ENCODE results near the gene GDF9. TPM values are rescaled to one million over a fixed set of nuclear protein-coding genes. Genes with fewer than 3 reads are reported as not detected.

GDF9 gene
- total and polyA plus RNA-seq, 10 of the 15 experiments (the other 5 are each of a cell fraction or from before 2014, with no cell fraction given) = 0.11 to 1.5 (median 0.34) TPM

DNA sequence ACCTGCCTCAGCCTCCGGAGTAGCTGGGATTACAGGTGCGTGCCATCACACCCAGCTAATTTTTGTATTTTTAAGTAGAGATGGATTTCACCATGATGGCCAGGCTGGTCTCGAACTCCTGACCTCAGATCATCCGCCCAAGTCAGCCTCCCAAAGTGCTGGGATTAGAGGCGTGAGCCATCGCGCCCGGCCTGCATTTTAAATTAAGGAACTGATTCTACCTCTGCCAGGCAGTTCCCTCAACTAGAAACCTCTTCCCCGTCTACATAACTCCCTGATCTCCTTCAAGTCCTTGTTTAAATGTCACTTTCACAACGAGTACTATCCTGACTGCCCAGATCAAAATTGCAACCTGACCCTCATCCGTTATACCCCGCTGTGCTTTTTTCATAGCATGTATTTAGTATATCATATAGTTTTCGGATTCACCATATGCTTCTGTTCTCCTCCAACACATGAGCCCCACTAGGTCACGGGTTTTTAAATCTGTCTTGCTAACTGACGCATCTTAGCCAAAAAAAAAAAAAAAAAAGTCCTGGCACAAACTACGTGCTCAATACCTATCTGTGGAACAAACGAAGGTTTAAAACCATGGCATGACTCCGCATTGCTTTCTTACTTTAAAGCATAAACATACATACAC, 54.0 kb downstream of the GDF9 start (continued):
- TF ChIP-seq, protein P1, sequence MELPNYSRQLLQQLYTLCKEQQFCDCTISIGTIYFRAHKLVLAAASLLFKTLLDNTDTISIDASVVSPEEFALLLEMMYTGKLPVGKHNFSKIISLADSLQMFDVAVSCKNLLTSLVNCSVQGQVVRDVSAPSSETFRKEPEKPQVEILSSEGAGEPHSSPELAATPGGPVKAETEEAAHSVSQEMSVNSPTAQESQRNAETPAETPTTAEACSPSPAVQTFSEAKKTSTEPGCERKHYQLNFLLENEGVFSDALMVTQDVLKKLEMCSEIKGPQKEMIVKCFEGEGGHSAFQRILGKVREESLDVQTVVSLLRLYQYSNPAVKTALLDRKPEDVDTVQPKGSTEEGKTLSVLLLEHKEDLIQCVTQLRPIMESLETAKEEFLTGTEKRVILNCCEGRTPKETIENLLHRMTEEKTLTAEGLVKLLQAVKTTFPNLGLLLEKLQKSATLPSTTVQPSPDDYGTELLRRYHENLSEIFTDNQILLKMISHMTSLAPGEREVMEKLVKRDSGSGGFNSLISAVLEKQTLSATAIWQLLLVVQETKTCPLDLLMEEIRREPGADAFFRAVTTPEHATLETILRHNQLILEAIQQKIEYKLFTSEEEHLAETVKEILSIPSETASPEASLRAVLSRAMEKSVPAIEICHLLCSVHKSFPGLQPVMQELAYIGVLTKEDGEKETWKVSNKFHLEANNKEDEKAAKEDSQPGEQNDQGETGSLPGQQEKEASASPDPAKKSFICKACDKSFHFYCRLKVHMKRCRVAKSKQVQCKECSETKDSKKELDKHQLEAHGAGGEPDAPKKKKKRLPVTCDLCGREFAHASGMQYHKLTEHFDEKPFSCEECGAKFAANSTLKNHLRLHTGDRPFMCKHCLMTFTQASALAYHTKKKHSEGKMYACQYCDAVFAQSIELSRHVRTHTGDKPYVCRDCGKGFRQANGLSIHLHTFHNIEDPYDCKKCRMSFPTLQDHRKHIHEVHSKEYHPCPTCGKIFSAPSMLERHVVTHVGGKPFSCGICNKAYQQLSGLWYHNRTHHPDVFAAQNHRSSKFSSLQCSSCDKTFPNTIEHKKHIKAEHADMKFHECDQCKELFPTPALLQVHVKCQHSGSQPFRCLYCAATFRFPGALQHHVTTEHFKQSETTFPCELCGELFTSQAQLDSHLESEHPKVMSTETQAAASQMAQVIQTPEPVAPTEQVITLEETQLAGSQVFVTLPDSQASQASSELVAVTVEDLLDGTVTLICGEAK (IDR thresholded peaks at IDR 0.05; ENCODE audit: borderline replicate concordance) = no peak
- TF ChIP-seq NR2C2 (IDR thresholded peaks at IDR 0.05; ENCODE audit: borderline replicate concordance, control insufficient read depth, insufficient read length, low read depth) (no peak), MEF2B (IDR thresholded peaks at IDR 0.05; ENCODE audit: partially characterized antibody, poor library complexity, severe bottlenecking) (no peak), BACH1 (IDR thresholded peaks at IDR 0.05; ENCODE audit: borderline replicate concordance) (no peak), ZNF217 (IDR thresholded peaks at IDR 0.05) (no peak)
- TF ChIP-seq, protein P2, sequence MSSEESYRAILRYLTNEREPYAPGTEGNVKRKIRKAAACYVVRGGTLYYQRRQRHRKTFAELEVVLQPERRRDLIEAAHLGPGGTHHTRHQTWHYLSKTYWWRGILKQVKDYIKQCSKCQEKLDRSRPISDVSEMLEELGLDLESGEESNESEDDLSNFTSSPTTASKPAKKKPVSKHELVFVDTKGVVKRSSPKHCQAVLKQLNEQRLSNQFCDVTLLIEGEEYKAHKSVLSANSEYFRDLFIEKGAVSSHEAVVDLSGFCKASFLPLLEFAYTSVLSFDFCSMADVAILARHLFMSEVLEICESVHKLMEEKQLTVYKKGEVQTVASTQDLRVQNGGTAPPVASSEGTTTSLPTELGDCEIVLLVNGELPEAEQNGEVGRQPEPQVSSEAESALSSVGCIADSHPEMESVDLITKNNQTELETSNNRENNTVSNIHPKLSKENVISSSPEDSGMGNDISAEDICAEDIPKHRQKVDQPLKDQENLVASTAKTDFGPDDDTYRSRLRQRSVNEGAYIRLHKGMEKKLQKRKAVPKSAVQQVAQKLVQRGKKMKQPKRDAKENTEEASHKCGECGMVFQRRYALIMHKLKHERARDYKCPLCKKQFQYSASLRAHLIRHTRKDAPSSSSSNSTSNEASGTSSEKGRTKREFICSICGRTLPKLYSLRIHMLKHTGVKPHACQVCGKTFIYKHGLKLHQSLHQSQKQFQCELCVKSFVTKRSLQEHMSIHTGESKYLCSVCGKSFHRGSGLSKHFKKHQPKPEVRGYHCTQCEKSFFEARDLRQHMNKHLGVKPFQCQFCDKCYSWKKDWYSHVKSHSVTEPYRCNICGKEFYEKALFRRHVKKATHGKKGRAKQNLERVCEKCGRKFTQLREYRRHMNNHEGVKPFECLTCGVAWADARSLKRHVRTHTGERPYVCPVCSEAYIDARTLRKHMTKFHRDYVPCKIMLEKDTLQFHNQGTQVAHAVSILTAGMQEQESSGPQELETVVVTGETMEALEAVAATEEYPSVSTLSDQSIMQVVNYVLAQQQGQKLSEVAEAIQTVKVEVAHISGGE (CRISPR knock-in tag; IDR thresholded peaks at IDR 0.05) = no peak
- TF ChIP-seq, protein P3, sequence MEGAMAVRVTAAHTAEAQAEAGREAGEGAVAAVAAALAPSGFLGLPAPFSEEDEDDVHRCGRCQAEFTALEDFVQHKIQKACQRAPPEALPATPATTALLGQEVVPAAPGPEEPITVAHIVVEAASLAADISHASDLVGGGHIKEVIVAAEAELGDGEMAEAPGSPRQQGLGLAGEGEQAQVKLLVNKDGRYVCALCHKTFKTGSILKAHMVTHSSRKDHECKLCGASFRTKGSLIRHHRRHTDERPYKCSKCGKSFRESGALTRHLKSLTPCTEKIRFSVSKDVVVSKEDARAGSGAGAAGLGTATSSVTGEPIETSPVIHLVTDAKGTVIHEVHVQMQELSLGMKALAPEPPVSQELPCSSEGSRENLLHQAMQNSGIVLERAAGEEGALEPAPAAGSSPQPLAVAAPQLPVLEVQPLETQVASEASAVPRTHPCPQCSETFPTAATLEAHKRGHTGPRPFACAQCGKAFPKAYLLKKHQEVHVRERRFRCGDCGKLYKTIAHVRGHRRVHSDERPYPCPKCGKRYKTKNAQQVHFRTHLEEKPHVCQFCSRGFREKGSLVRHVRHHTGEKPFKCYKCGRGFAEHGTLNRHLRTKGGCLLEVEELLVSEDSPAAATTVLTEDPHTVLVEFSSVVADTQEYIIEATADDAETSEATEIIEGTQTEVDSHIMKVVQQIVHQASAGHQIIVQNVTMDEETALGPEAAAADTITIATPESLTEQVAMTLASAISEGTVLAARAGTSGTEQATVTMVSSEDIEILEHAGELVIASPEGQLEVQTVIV (IDR thresholded peaks at IDR 0.05; ENCODE audit: borderline replicate concordance, partially characterized antibody) = no peak

Small RNA genes lying within 50 kb of the gene (small RNA-seq; reads per million reads assigned to genes)
- gene RNA5SP192 = not detected

Other genes with a start within 250 kb of the GDF9 start
Only the 7 nearest of the 12 such genes appear.
- 3.4 and 4.4 TPM in 2 replicates for gene CCNI2, start 119.0 kb downstream of the GDF9 start, total RNA-seq (2014; rRNA removed)
- 2.2 and 3.1 TPM in 2 replicates for gene CCNI2, start 119.0 kb downstream of the GDF9 start, total RNA-seq (2014; rRNA removed; fragmentation: Illumina TruSeq; extraction: Trizol)
- 3.4 and 4.8 TPM in 2 replicates for gene CCNI2, start 119.0 kb downstream of the GDF9 start, total RNA-seq (2021)
- gene CCNI2, start 119.0 kb downstream of the GDF9 start, polyA plus RNA-seq (2011; rRNA removed) = 1.8 and 2.2 TPM in 2 replicates
- gene CCNI2, start 119.0 kb downstream of the GDF9 start, polyA plus RNA-seq (2014; fragmentation: Illumina TruSeq; extraction: Trizol) = 0.97 and 2.9 TPM in 2 replicates
- 1 to 10 TPM; 3.1 to 8.0 TPM for gene CCNI2, start 119.0 kb downstream of the GDF9 start, polyA plus RNA-seq (2014; fragmentation: Nextera tagmentation; extraction: Ambion mirVana)
- 2.9 and 4.6 TPM in 2 replicates for gene CCNI2, start 119.0 kb downstream of the GDF9 start, polyA plus RNA-seq (2014; rRNA removed)
- 1 to 10 TPM; 2.7 to 3.6 TPM for gene CCNI2, start 119.0 kb downstream of the GDF9 start, polyA plus RNA-seq (2016; fragmentation: Nextera tagmentation; extraction: Ambion mirVana)
- gene SEPTIN8, start 89.2 kb downstream of the GDF9 start, total RNA-seq (2014; rRNA removed) = 31.0 and 35.7 TPM in 2 replicates
- gene SEPTIN8, start 89.2 kb downstream of the GDF9 start, total RNA-seq (2014; rRNA removed; fragmentation: Illumina TruSeq; extraction: Trizol) = 26.5 and 27.8 TPM in 2 replicates
- 39.0 and 42.0 TPM in 2 replicates for gene SEPTIN8, start 89.2 kb downstream of the GDF9 start, total RNA-seq (2021)
- gene SEPTIN8, start 89.2 kb downstream of the GDF9 start, polyA plus RNA-seq (2011; rRNA removed) = 82.7 and 96.1 TPM in 2 replicates
- gene SEPTIN8, start 89.2 kb downstream of the GDF9 start, polyA plus RNA-seq (2014; fragmentation: Illumina TruSeq; extraction: Trizol) = 40.2 and 40.7 TPM in 2 replicates
- gene SEPTIN8, start 89.2 kb downstream of the GDF9 start, polyA plus RNA-seq (2014; fragmentation: Nextera tagmentation; extraction: Ambion mirVana) = 1 to 10 TPM; 6.1 to 7.6 TPM
- gene SEPTIN8, start 89.2 kb downstream of the GDF9 start, polyA plus RNA-seq (2014; rRNA removed) = 33.2 and 34.7 TPM in 2 replicates
- 10 to 100 TPM; 21.8 to 21.9 TPM for gene SEPTIN8, start 89.2 kb downstream of the GDF9 start, polyA plus RNA-seq (2016; fragmentation: Nextera tagmentation; extraction: Ambion mirVana)
- 0.05 TPM in 1 of 2 replicates, not detected in the other for gene SOWAHA, start 53.2 kb downstream of the GDF9 start, total RNA-seq (2014; rRNA removed)
- 0.04 TPM in 1 of 2 replicates, not detected in the other for gene SOWAHA, start 53.2 kb downstream of the GDF9 start, total RNA-seq (2014; rRNA removed; fragmentation: Illumina TruSeq; extraction: Trizol)
- gene SOWAHA, start 53.2 kb downstream of the GDF9 start, total RNA-seq (2021) = 0.10 TPM in 1 of 2 replicates, not detected in the other
- gene SOWAHA, start 53.2 kb downstream of the GDF9 start, polyA plus RNA-seq (2011; rRNA removed) = 0.37 TPM in 2 replicates
- 0.04 and 0.10 TPM in 2 replicates for gene SOWAHA, start 53.2 kb downstream of the GDF9 start, polyA plus RNA-seq (2014; fragmentation: Illumina TruSeq; extraction: Trizol)
- under 1 TPM in 1 of 2 experiments, not detected in 1; 0.02 TPM for gene SOWAHA, start 53.2 kb downstream of the GDF9 start, polyA plus RNA-seq (2014; fragmentation: Nextera tagmentation; extraction: Ambion mirVana)
- 0.05 TPM in 1 of 2 replicates, not detected in the other for gene SOWAHA, start 53.2 kb downstream of the GDF9 start, polyA plus RNA-seq (2014; rRNA removed)
- gene SOWAHA, start 53.2 kb downstream of the GDF9 start, polyA plus RNA-seq (2016; fragmentation: Nextera tagmentation; extraction: Ambion mirVana) = not detected
- 2.2 and 3.2 TPM in 2 replicates for gene SHROOM1, start 35.8 kb downstream of the GDF9 start, total RNA-seq (2014; rRNA removed)
- gene SHROOM1, start 35.8 kb downstream of the GDF9 start, total RNA-seq (2014; rRNA removed; fragmentation: Illumina TruSeq; extraction: Trizol) = 0.94 and 1.3 TPM in 2 replicates
- gene SHROOM1, start 35.8 kb downstream of the GDF9 start, total RNA-seq (2021) = 3.2 TPM in 2 replicates
- gene SHROOM1, start 35.8 kb downstream of the GDF9 start, polyA plus RNA-seq (2011; rRNA removed) = 3.2 and 3.5 TPM in 2 replicates
- gene SHROOM1, start 35.8 kb downstream of the GDF9 start, polyA plus RNA-seq (2014; fragmentation: Illumina TruSeq; extraction: Trizol) = 0.52 and 1.7 TPM in 2 replicates
- gene SHROOM1, start 35.8 kb downstream of the GDF9 start, polyA plus RNA-seq (2014; fragmentation: Nextera tagmentation; extraction: Ambion mirVana) = under 1 TPM; 0.05 to 0.31 TPM
- 2.8 and 3.9 TPM in 2 replicates for gene SHROOM1, start 35.8 kb downstream of the GDF9 start, polyA plus RNA-seq (2014; rRNA removed)
- gene SHROOM1, start 35.8 kb downstream of the GDF9 start, polyA plus RNA-seq (2016; fragmentation: Nextera tagmentation; extraction: Ambion mirVana) = under 1 TPM; 0.82 to 0.83 TPM
- gene UQCRQ, start 173 bp upstream of the GDF9 start, total RNA-seq (2014; rRNA removed) = 184 and 208 TPM in 2 replicates
- 191 and 195 TPM in 2 replicates for gene UQCRQ, start 173 bp upstream of the GDF9 start, total RNA-seq (2014; rRNA removed; fragmentation: Illumina TruSeq; extraction: Trizol)
- 443 and 445 TPM in 2 replicates for gene UQCRQ, start 173 bp upstream of the GDF9 start, total RNA-seq (2021)
- gene UQCRQ, start 173 bp upstream of the GDF9 start, polyA plus RNA-seq (2011; rRNA removed) = 280 and 326 TPM in 2 replicates
- gene UQCRQ, start 173 bp upstream of the GDF9 start, polyA plus RNA-seq (2014; fragmentation: Illumina TruSeq; extraction: Trizol) = 67.9 and 121 TPM in 2 replicates
- 1,000 to 10,000 TPM; 1,403 to 1,579 TPM for gene UQCRQ, start 173 bp upstream of the GDF9 start, polyA plus RNA-seq (2014; fragmentation: Nextera tagmentation; extraction: Ambion mirVana)
- 289 and 374 TPM in 2 replicates for gene UQCRQ, start 173 bp upstream of the GDF9 start, polyA plus RNA-seq (2014; rRNA removed)
- 1,000 to 10,000 TPM; 1,478 to 1,559 TPM for gene UQCRQ, start 173 bp upstream of the GDF9 start, polyA plus RNA-seq (2016; fragmentation: Nextera tagmentation; extraction: Ambion mirVana)
- 2.3 and 2.6 TPM in 2 replicates for gene LEAP2, start 7.2 kb upstream of the GDF9 start, total RNA-seq (2014; rRNA removed)
- gene LEAP2, start 7.2 kb upstream of the GDF9 start, total RNA-seq (2014; rRNA removed; fragmentation: Illumina TruSeq; extraction: Trizol) = 2.1 and 2.4 TPM in 2 replicates
- gene LEAP2, start 7.2 kb upstream of the GDF9 start, total RNA-seq (2021) = 1.5 and 2.7 TPM in 2 replicates
- 8.8 and 9.4 TPM in 2 replicates for gene LEAP2, start 7.2 kb upstream of the GDF9 start, polyA plus RNA-seq (2011; rRNA removed)
- 2.1 and 3.4 TPM in 2 replicates for gene LEAP2, start 7.2 kb upstream of the GDF9 start, polyA plus RNA-seq (2014; fragmentation: Illumina TruSeq; extraction: Trizol)
- 1 to 10 TPM; 1.9 to 2.1 TPM for gene LEAP2, start 7.2 kb upstream of the GDF9 start, polyA plus RNA-seq (2014; fragmentation: Nextera tagmentation; extraction: Ambion mirVana)
- 2.2 and 4.0 TPM in 2 replicates for gene LEAP2, start 7.2 kb upstream of the GDF9 start, polyA plus RNA-seq (2014; rRNA removed)
- gene LEAP2, start 7.2 kb upstream of the GDF9 start, polyA plus RNA-seq (2016; fragmentation: Nextera tagmentation; extraction: Ambion mirVana) = 1 to 10 TPM; 2.3 to 3.4 TPM
- gene AFF4, start 97.2 kb upstream of the GDF9 start, total RNA-seq (2014; rRNA removed) = 7.5 and 7.9 TPM in 2 replicates
- gene AFF4, start 97.2 kb upstream of the GDF9 start, total RNA-seq (2014; rRNA removed; fragmentation: Illumina TruSeq; extraction: Trizol) = 15.4 and 17.3 TPM in 2 replicates
- 15.5 and 19.2 TPM in 2 replicates for gene AFF4, start 97.2 kb upstream of the GDF9 start, total RNA-seq (2021)
- gene AFF4, start 97.2 kb upstream of the GDF9 start, polyA plus RNA-seq (2011; rRNA removed) = 20.2 and 25.7 TPM in 2 replicates
- gene AFF4, start 97.2 kb upstream of the GDF9 start, polyA plus RNA-seq (2014; fragmentation: Illumina TruSeq; extraction: Trizol) = 17.0 and 17.4 TPM in 2 replicates
- gene AFF4, start 97.2 kb upstream of the GDF9 start, polyA plus RNA-seq (2014; fragmentation: Nextera tagmentation; extraction: Ambion mirVana) = 1 to 10 TPM; 1.1 to 1.8 TPM
- gene AFF4, start 97.2 kb upstream of the GDF9 start, polyA plus RNA-seq (2014; rRNA removed) = 7.4 and 8.0 TPM in 2 replicates
- gene AFF4, start 97.2 kb upstream of the GDF9 start, polyA plus RNA-seq (2016; fragmentation: Nextera tagmentation; extraction: Ambion mirVana) = 10 to 100 TPM; 10.2 to 10.6 TPM

Measured in GM12878 (cell line).